ENCODE measurements around the gene SNRPD3.
"Not testable (repeated sequence)": the region's sequence is repeated elsewhere in the genome, so short reads cannot be mapped to it uniquely, and the experiment has no call there.

Gene SNRPD3

DNA sequence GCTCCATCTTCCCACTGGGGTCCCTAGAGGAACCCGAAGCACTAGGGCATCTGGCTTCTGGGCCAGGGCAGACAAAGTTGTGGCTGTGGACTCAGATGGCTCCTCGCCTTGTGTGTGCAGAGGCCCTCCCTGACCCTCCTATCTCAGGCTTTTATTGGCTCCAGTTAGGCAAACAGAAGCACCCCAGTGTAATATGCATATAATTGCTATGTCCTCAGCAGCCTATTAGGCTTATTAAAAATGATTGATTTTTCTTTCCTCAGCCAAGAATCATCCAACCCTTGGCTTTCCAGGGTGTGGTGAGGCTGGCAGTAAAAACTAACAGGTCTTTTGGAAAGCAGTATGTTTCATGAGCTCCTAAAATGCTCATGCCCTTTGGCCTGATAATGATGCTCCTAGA is 38.4 kb upstream of the SNRPD3 start:
- Histone ChIP-seq H3K36me3 (ENCODE audit: control insufficient read depth, insufficient read depth, low read length) (no peaks in the 10 kb centered on the region), H3K27me3 (ENCODE audit: control insufficient read depth, insufficient read depth, low read length) (no peaks in the 10 kb centered on the region), H3K9ac (ENCODE audit: low read depth, low read length) (no peak overlapping the region), H3K27ac (ENCODE audit: low read depth, low read length) (no peak overlapping the region), H3K9me3 (ENCODE audit: control insufficient read depth, insufficient read depth, low read length) (no peaks in the 10 kb centered on the region), H3K4me1 (ENCODE audit: control insufficient read depth, insufficient read depth, low read length) (peaks cover 10% of the 10 kb centered on the region), H3K4me3 (ENCODE audit: low read depth, low read length) (no peak overlapping the region)

DNA sequence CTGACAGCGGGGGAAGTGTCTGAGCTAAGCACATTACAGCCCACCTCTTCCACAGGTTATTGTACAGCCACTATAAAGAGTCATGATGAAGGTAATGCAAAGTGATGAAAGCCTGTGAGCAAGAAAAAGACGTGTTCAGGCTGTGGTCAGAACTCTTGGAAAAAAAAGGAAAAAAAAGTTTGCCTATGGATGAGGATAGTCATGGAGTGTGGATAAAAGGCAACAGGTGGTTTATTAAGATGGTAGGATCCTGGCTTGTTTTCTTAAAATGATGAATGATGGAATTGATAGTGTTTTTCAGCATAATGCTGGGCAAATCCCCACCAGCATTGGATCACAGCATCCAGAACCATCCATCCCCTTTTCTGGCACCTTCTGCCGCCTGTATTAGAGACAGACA is 37.6 kb upstream of the SNRPD3 start:
- no peak overlapping the region for H3K4me3 ChIP-seq (ENCODE audit: low read depth, low read length)
- no peaks in the 10 kb centered on the region for H3K9me3 ChIP-seq (ENCODE audit: control insufficient read depth, insufficient read depth, low read length)
- H3K36me3 ChIP-seq (ENCODE audit: control insufficient read depth, insufficient read depth, low read length) = no peaks in the 10 kb centered on the region
- H3K4me1 ChIP-seq (ENCODE audit: control insufficient read depth, insufficient read depth, low read length) = peaks cover 10% of the 10 kb centered on the region
- H3K27me3 ChIP-seq (ENCODE audit: control insufficient read depth, insufficient read depth, low read length) = no peaks in the 10 kb centered on the region
- H3K27ac ChIP-seq (ENCODE audit: low read depth, low read length) = no peak overlapping the region
- H3K9ac ChIP-seq (ENCODE audit: low read depth, low read length) = no peak overlapping the region

DNA sequence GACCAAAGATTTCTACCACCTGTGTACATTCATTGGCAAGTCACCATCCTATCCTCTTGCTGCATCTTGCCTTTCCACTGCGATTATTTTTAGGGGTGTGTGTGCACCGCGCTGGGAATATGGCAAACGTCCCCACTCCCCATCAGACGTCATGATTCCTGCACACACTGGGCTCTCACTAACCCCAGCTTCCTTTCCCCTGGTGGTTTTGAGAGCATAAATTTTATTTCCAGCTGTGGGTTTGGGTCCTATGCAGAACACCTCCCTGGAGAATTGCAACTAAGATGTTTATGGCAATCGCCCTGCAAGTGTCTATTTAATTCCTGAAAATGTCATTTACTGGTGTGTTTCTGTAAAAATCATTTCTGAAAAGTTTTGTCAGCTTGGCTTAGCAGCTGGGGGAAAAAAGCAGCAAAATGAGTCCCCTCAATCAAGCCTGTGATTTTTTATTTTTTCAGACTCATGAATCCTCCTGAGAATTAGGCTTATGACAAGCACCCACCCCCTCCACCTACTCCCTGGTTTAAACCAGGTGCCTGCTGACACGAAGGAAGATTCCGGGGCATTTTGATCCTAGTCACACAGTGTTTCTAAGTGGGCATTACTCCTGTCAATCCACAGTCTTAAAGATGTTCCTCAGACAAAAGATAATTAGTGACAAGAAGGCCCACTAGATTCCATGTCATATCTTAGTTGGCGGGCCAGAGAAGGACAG is 36.9 kb upstream of the SNRPD3 start:
- Histone ChIP-seq H3K9ac (ENCODE audit: low read depth, low read length) (no peak overlapping the region), H3K9me3 (ENCODE audit: control insufficient read depth, insufficient read depth, low read length) (no peaks in the 10 kb centered on the region), H3K27me3 (ENCODE audit: control insufficient read depth, insufficient read depth, low read length) (no peaks in the 10 kb centered on the region), H3K4me3 (ENCODE audit: low read depth, low read length) (no peak overlapping the region), H3K36me3 (ENCODE audit: control insufficient read depth, insufficient read depth, low read length) (no peaks in the 10 kb centered on the region), H3K4me1 (ENCODE audit: control insufficient read depth, insufficient read depth, low read length) (peaks cover 10% of the 10 kb centered on the region), H3K27ac (ENCODE audit: low read depth, low read length) (no peak overlapping the region)

DNA sequence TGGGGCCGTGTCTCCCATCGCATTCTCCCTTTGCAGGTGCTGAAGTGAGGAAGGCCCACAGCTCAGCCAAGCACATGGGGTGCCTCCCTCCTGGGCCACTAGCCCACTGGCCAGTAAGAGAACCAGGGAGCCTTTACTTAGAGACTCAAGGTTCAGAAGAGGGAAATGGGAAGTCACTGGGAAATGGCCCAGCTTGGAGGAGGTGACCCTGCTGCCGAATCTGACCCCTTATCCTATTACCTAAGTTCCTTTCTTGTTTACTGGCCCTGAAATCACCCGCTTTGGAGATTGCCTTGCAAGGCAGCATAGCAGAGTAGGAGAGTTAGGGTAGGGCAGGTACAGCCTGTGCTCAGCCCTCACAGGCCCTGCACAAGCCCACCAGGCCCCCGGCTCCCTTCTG is 36.3 kb upstream of the SNRPD3 start:
- no peaks in the 10 kb centered on the region for H3K9me3 ChIP-seq (ENCODE audit: control insufficient read depth, insufficient read depth, low read length)
- no peak overlapping the region for H3K9ac ChIP-seq (ENCODE audit: low read depth, low read length)
- peaks cover 10% of the 10 kb centered on the region for H3K4me1 ChIP-seq (ENCODE audit: control insufficient read depth, insufficient read depth, low read length)
- H3K36me3 ChIP-seq (ENCODE audit: control insufficient read depth, insufficient read depth, low read length) = no peaks in the 10 kb centered on the region
- H3K27me3 ChIP-seq (ENCODE audit: control insufficient read depth, insufficient read depth, low read length) = no peaks in the 10 kb centered on the region
- no peak overlapping the region for H3K27ac ChIP-seq (ENCODE audit: low read depth, low read length)
- H3K4me3 ChIP-seq (ENCODE audit: low read depth, low read length) = no peak overlapping the region

DNA sequence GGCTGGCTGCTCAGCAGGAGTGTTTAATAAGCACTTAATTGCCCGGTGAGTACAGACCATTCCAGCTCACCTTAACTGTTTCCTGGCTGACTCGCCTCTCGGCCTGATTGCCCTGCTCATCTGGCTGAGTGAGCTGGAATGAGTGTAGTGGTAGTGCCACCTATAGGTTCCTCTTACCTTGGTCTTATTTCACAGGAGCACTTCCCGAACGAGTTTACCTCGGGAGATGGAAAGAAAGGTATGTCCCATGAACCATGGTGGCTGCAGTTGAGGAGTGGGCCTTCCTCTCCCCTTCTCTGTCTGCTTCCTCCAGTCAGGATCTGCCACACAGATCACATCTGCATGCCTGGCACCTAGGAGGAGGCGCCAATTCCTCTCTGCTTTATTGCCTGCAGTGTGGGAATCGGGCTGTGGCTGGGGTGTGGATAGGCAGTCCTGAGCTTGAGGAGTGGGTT is 34.0 kb upstream of the SNRPD3 start:
- Histone ChIP-seq H3K27ac (ENCODE audit: low read depth, low read length) (no peak overlapping the region), H3K9me3 (ENCODE audit: control insufficient read depth, insufficient read depth, low read length) (no peaks in the 10 kb centered on the region), H3K9ac (ENCODE audit: low read depth, low read length) (no peak overlapping the region), H3K4me1 (ENCODE audit: control insufficient read depth, insufficient read depth, low read length) (peaks cover 3% of the 10 kb centered on the region; the same call in 1 of the 2 replicates), H3K27me3 (ENCODE audit: control insufficient read depth, insufficient read depth, low read length) (no peaks in the 10 kb centered on the region), H3K36me3 (ENCODE audit: control insufficient read depth, insufficient read depth, low read length) (no peaks in the 10 kb centered on the region), H3K4me3 (ENCODE audit: low read depth, low read length) (no peak overlapping the region)

DNA sequence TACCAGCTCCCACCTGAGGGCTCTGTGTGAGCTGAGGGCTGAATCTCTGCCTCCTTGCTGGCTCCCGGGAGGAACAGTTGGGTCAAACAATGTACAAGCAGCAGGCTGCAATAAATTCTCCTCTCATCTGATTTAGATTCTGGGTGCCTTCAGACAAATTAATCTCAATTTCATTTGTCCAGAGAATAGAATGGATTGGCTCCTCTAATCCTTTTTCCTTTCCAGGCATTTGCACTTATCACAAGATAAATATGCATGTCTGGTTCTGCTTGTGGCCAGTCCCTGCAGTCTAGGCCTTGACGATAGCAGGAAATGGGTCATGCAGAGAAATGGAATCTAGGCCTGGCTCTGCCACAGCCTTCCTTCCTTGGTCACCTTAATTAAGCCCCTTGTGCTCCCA is 31.9 kb upstream of the SNRPD3 start:
- Histone ChIP-seq H3K9me3 (ENCODE audit: control insufficient read depth, insufficient read depth, low read length) (no peaks in the 10 kb centered on the region), H3K4me1 (ENCODE audit: control insufficient read depth, insufficient read depth, low read length) (peaks cover 3% of the 10 kb centered on the region; the same call in 1 of the 2 replicates), H3K27ac (ENCODE audit: low read depth, low read length) (no peak overlapping the region), H3K36me3 (ENCODE audit: control insufficient read depth, insufficient read depth, low read length) (no peaks in the 10 kb centered on the region), H3K9ac (ENCODE audit: low read depth, low read length) (no peak overlapping the region), H3K27me3 (ENCODE audit: control insufficient read depth, insufficient read depth, low read length) (no peaks in the 10 kb centered on the region), H3K4me3 (ENCODE audit: low read depth, low read length) (no peak overlapping the region)

DNA sequence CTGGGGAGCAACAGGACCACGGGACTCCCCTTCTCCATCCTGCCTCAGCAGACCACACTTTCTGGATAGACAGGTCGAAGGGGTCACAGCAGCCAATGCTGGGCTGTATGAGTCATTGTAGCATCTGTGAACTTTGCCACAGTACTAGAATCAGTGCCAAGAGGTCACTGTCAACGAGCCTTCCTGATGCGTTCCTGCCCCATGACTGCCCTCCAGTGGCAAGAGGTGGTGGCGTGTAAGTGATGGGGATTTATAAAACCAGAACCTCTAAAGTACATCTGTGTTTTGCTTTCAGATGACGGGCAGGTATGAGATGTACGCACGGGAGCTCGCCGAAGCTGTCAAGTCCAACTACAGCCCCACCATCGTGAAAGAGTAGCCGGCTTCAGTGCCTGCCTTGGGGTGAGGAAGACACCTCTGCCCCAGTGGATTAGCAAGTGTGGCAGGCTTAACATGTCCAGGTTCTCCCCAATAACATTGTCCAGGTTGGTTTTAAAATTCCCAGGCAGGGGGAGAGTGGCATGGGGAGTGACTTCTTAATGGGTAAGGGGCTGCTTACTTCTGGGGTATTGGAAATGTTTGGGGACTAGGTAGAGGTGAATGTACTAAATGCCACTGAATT is 30.3 kb upstream of the SNRPD3 start:
- no peaks in the 10 kb centered on the region for H3K27me3 ChIP-seq (ENCODE audit: control insufficient read depth, insufficient read depth, low read length)
- H3K9ac ChIP-seq (ENCODE audit: low read depth, low read length) = no peak overlapping the region
- no peaks in the 10 kb centered on the region for H3K9me3 ChIP-seq (ENCODE audit: control insufficient read depth, insufficient read depth, low read length)
- no peak overlapping the region for H3K27ac ChIP-seq (ENCODE audit: low read depth, low read length)
- peaks cover 3% of the 10 kb centered on the region; the same call in 1 of the 2 replicates for H3K4me1 ChIP-seq (ENCODE audit: control insufficient read depth, insufficient read depth, low read length)
- H3K36me3 ChIP-seq (ENCODE audit: control insufficient read depth, insufficient read depth, low read length) = no peaks in the 10 kb centered on the region
- H3K4me3 ChIP-seq (ENCODE audit: low read depth, low read length) = no peak overlapping the region

DNA sequence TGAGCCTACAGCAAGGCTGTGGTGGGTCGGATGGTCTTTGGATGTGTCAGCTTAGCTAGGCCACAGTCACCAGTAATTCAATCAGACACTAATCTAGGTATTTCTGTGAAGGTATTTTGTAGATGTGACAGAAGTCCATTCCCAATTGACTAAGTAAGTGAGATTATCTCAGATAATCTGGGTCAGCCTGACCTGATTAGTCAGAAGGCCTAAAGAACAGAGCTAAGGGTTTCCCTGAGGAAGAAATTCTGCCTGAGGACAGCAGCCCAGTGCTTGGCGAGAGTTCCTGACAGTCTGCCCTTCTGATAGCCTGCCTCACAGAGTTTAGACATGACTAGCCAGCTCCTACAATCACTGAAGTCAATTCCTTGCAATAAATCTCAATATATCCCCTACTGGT is 29.6 kb upstream of the SNRPD3 start:
- Histone ChIP-seq H3K36me3 (ENCODE audit: control insufficient read depth, insufficient read depth, low read length) (no peaks in the 10 kb centered on the region), H3K4me3 (ENCODE audit: low read depth, low read length) (no peak overlapping the region), H3K27ac (ENCODE audit: low read depth, low read length) (no peak overlapping the region), H3K9me3 (ENCODE audit: control insufficient read depth, insufficient read depth, low read length) (no peaks in the 10 kb centered on the region), H3K4me1 (ENCODE audit: control insufficient read depth, insufficient read depth, low read length) (peaks cover 3% of the 10 kb centered on the region; the same call in 1 of the 2 replicates), H3K9ac (ENCODE audit: low read depth, low read length) (no peak overlapping the region), H3K27me3 (ENCODE audit: control insufficient read depth, insufficient read depth, low read length) (no peaks in the 10 kb centered on the region)

DNA sequence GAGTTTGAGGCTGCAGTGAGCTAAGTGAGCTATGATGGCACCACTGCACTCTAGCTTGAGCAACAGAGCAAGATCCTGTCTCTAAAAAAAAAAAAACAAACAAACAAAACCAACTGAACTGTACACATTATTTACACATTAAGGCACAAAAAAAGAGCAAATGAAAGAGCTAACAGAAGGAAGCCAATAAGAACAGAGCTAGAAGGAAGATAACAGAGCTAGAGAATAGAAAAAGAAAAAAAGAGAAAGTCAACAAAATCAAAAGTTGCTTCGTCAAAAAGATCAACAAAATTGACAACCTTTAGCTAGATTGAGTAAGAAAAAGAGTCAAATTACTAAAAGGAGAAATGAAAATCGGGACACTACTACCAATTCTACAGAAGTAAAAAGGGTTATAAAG is 25.9 kb upstream of the SNRPD3 start:
- Histone ChIP-seq H3K9me3 (ENCODE audit: control insufficient read depth, insufficient read depth, low read length) (no peaks in the 10 kb centered on the region), H3K4me3 (ENCODE audit: low read depth, low read length) (no peak overlapping the region), H3K4me1 (ENCODE audit: control insufficient read depth, insufficient read depth, low read length) (no peaks in the 10 kb centered on the region), H3K9ac (ENCODE audit: low read depth, low read length) (no peak overlapping the region), H3K27me3 (ENCODE audit: control insufficient read depth, insufficient read depth, low read length) (no peaks in the 10 kb centered on the region), H3K27ac (ENCODE audit: low read depth, low read length) (no peak overlapping the region), H3K36me3 (ENCODE audit: control insufficient read depth, insufficient read depth, low read length) (no peaks in the 10 kb centered on the region)

DNA sequence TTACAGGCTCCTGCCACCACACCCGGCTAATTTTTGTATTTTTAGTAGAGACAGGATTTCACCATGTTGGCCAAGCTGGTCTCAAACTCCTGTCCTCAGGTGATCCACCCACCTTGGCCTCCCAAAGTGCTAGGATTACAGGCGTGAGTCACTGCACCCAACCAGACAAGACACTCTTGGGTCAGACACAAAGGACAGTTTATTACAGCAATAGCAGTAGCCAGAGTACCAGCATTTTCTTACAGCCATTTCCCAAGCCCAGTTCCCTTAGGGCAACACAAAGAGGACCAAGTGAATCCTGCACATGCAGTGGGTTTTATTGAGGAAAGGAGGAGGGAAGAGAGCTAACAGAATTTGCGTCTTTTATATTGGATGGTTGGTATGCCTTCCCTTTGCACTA is 24.8 kb upstream of the SNRPD3 start:
- H3K4me1 ChIP-seq (ENCODE audit: control insufficient read depth, insufficient read depth, low read length); H3K27me3 ChIP-seq (ENCODE audit: control insufficient read depth, insufficient read depth, low read length); H3K4me3 ChIP-seq (ENCODE audit: low read depth, low read length); H3K27ac ChIP-seq (ENCODE audit: low read depth, low read length); H3K9ac ChIP-seq (ENCODE audit: low read depth, low read length); H3K36me3 ChIP-seq (ENCODE audit: control insufficient read depth, insufficient read depth, low read length); H3K9me3 ChIP-seq (ENCODE audit: control insufficient read depth, insufficient read depth, low read length): not testable (repeated sequence)

DNA sequence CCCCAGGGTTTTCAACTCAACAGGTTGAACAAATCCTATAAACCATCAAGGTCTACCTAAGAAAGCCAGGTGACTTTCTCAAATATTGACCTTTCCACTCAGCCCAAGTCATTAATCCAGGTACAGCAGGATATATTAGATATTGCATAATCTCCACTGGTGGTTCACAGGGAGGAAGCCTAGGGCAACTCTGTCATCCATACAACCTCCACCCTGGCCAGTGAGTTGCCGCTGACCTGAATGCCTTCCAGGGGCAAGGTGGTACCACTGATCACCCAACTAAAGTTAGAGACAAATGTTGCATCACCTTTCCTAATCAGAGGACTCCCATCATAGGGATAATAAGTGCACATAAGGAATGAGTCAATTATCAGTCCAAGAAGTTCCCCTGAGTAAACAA is 23.7 kb upstream of the SNRPD3 start:
- H3K9me3 ChIP-seq (ENCODE audit: control insufficient read depth, insufficient read depth, low read length) = no peaks in the 10 kb centered on the region
- no peaks in the 10 kb centered on the region for H3K36me3 ChIP-seq (ENCODE audit: control insufficient read depth, insufficient read depth, low read length)
- H3K27me3 ChIP-seq (ENCODE audit: control insufficient read depth, insufficient read depth, low read length) = no peaks in the 10 kb centered on the region
- no peaks in the 10 kb centered on the region for H3K4me1 ChIP-seq (ENCODE audit: control insufficient read depth, insufficient read depth, low read length)
- H3K27ac ChIP-seq (ENCODE audit: low read depth, low read length) = no peak overlapping the region
- H3K9ac ChIP-seq (ENCODE audit: low read depth, low read length) = no peak overlapping the region
- H3K4me3 ChIP-seq (ENCODE audit: low read depth, low read length) = no peak overlapping the region
